Ureter (tissue), 1 donor: ENCODE data around the gene JAG2. TPM values are rescaled to one million over a fixed set of nuclear protein-coding genes. Genes with fewer than 3 reads are reported as not detected.
A peak's percentile ranks its signal among the peaks of the same experiment; 100 is the strongest.

ENCODE experiments used
- DNase-seq: peaks from one replicate; pipeline ENCODE4 v3.0.0-alpha.2; 2020; ENCODE audit warnings: low spot score
- total RNA-seq: library from RNA; stranded (reverse); gene quantifications from one replicate; pipeline ENCODE4 v1.2.4, GENCODE V29; 2023
- donor health status: DM: yes; HTN: yes; CAD: no.

JAG2 gene
- 42.2 TPM for total RNA-seq

DNA sequence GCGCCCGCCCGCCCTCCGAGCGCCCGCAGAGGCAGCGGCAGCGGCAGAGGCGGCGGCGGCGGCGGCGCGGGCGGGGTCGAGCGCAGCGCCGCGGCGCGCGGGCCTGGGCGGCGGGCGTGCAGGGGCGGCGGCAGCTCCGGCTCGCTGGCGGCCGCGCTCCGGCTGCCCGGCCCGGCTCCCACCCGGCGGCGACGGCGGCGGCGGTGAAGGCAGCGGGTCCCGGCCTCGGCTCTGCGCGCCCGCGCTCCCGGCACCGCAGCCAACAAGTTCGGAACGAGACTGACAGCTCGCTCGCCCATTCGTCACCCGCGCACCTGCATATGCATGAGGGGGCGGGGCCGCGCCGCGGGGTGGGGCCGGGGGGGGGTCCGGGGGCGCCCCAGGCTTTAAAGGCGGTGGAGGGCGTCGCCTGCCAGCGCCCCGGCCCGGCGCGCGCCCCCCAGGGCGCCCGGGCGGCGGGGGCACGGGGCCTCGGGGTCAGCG is at the start of gene JAG2:
Gene JAG2 (minus strand): TSS at position 281 of the 483 bp plus-strand sequence. CDS start 356 bp downstream, outside the sequence.
- no peak for DNase-seq

DNA sequence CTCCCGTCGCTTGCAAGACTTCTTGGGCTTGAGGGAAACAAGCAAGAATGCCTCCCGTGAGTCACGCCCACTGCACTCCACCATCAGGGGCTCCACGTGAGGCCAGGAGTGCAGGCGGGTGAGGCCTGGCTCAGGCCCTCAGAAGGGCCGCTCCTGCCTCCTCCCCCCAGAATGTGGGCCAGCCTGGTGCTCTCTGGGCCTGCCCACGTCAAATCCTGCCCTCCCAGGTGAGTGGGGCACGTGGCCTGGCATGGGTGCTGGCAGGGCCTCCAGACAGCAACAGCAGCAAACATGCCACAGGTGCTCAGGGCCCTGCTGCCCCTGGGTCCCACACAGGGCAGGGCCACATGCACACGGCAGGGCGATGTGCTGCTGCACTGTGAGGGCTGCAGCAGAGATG is 49.2 kb upstream of the JAG2 start:
- DNase-seq, result no peak

DNA sequence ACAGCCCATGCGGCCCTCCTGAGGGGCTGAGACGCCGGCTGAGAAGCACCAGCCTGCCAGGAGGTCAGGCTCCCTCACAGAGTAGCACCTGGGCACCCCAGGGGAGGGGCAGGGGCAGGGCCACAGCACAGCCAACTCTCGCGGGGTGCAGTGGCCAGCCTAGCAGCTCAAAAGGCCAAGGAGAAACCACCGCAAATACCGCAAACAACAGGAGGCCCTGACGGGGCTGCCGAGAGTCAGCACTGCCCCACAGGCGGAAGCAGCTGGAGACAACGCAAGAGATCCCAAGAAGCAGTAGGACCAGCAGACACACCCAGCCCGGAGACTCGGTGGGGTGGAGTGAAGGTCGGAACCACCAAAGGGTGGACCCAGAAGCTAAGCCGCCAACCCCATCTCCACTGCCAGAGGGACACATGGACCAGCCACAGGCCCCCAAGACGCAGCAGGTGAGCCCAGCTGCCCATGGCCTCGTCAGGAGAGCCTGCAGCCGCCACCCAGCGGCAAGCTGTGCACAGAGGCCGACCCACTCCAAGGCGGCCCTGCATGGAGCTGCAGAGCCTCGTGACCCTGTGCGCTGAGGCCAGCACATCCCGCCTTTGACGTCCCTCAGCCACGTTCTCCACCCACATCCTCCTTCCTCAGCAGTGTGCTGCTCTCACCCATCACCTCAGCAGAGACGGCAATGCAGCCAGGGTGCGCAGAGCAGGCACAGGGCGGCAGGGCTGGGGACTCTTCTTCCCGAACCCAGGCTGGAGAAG is 48.1 kb upstream of the JAG2 start:
- no peak for DNase-seq

DNA sequence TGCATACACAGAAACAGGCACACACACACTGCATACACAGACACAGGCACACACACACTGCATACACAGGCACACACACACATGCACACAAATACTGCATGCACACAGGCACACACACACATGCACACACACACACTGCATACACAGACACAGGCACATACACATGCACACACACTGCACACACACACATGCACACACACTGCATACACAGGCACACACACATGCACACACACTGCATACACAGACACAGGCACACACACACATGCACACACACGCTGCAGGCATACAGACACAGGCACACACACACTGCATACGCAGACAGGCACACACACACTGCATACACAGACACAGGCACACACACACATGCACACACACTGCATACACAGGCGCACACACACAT is 47.0 kb upstream of the JAG2 start:
- DNase-seq, result no peak

DNA sequence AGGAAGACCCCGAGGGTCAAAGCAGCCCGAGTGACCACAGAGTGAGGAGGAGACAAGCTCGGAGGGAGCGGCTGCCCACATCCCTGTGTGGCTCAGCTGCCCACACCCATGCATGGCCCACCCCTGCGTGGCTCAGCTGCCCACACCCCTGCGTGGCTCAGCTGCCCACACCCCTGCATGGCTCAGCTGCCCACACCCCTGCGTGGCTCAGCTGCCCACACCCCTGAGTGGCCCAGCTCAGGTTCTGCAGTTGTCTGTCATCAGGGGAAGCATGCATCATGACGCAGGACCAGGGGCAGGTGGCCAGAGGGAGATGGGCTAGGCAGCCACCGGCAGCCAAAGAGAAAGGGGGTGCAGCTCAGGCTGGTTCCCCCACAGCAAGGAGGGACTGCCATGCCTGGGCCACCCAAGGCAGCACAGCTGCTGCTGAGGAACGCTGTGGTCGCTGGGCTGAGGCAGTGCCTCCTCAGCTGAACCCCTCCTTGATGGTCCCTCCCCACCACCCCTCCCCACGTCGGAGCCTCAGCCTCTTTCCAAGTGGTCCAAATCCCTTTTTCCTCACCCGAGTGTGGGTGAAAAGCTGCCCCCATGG is 45.8 kb upstream of the JAG2 start:
- DNase-seq, result no peak

DNA sequence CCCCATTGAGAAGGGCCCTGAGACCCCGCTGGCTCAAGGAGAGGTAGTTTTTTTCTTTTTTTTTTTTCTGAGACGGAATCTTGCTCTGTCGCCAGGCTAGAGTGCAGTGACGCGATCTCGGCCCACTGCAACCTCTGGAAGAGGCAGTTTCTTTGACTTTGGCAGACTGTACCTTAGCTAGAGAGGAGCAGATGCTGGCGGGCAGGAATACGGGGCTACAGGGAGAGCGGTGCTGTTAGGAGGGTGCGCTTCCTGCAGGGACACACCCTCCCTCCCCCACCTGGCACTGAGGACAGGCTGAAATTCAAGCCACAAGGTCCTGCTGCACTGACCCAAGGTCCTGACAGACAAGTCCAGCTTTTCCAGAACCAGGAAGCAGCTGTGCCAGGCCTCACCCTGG is 44.8 kb upstream of the JAG2 start:
- DNase-seq, result no peak

DNA sequence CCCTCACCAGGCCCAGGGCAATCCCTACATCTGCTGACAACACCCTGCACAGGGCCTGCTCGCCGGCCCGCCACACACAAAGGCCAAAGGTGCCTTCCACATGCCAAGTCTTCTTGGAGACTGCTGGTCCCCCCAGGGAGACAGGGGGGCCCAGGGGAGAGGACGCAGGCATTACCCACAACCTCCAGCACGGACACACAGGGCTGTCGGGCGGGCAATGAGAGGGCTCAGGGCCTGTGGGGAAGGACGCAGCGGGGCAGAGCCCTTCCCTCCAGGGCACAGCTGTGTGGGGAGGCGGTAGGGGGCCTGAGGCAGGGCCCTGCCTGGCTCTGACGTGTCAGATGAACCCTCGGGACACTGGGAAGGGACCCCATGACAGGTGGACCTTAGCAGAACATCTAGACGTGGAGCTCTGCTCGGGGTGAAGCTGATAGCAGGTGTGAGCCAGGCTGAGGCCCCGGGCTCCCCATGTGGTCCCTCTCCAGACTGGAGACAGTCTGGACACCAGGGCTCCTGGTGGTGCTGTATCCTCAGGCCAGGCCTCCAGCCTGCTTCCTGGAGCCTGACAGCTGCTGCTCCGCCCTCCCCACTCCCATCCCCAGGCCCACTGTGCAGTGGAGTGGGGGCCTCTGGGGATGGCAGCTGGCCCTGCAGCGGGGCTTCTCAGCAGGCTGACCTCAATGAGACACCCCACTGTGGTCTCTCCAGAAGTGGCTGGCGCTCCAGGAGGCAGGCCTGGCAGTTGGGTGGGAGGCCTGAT is 44.1 kb upstream of the JAG2 start:
- no peak for DNase-seq

DNA sequence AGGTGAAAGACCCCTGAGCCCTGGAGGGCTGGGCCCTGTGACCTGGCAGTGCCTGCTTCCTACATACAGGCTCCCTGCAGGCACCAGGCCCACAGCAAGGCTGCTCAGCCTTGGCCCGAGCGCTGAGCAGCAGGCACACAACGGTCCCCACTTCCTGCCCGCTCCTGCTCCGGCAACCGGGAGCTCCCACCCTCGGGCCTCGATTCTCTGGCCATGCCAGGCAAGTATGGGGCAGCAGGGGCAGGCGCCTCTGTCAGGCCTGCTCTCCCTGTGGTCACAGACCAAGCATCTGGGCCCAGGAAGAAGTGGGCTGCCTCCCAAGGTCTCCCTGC is 43.1 kb upstream of the JAG2 start:
- no peak for DNase-seq

DNA sequence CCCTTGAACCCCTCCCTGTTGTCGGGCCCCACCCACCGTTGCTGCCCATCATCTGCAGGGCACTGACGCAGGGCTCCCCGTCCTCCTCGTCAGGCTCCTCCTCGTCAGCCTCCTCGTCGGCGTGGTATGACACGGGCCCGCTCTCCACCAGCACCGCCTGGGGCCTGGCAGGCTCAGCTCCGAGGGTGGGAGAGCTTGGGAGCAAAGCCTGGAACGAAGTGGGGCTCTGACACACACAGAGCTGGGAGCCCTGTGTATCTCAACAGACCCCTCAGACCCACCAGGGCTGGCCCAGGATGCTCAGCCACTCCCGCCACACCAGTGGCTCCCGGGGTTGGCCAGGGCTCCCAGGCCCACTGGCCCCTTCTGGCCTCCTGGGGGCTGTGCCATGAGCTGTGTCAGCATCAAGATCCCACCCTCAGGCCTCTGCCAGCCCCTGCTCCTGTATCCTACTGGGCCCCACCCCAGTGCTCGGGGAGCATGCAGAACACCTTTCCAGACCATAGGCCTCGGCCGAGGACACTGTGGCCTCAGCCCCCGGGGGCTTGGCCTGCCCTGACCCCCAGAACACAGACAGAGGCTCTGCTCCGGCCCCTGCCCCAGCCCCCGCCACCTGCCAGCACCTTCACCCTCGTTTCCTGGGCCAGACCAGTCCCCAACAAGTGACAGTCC is 42.6 kb upstream of the JAG2 start:
- DNase-seq, result no peak

DNA sequence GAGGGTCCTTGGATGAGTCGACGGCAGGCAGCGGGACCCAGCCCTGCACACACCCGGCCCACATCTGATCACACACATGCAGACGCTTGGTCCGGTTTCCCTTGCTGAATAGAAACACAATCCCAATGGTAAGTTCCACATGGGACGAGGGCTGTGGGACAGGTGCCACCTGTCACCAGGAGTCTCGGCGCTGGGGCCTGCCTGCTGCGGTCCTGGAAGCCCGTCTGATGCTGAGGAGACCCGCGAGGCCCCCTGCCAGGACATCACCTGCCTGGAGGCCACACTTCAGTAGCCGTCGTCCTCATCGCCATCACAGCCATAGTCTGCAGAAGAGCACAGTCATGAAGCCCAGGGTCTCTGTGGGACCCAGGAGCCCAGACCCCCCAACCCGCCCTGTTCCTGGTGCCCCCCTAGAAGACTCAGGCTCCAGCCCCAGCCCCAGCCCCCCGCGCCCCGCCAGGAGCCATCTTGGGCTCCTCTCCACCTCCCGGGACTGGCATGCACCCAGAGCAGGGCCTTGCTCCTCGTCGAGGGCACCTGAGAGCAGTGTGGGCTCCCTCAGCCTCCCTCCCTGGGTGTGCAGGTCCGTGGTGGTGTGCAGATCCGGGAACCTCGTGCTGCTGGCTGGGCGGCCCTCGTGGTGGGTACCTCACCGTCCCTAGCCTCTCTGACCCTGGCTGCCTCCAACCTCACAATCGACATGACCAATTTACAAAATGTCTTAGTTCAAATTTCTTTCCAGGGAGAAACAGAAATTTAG is 41.9 kb upstream of the JAG2 start:
- no peak for DNase-seq

DNA sequence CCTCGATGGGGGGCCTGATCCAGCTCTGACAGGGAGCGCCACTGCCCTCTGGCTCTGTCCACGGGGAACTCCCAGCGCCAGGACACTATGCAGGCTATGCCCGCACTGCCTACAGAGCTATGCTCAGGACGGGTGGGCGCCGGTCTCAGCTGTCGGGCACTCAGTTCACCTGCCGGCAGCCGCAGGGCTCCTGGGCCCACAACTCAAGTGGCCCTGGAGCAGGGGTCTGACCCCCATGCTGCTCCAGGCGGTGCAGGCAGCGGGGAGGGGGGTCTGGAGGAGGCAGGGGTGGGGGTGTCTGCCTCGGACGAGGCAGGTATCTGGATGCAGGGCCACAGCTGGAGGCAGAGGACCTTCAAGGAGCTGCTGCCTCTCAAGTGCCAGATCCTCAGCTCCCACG is 41.1 kb upstream of the JAG2 start:
- DNase-seq, result no peak

DNA sequence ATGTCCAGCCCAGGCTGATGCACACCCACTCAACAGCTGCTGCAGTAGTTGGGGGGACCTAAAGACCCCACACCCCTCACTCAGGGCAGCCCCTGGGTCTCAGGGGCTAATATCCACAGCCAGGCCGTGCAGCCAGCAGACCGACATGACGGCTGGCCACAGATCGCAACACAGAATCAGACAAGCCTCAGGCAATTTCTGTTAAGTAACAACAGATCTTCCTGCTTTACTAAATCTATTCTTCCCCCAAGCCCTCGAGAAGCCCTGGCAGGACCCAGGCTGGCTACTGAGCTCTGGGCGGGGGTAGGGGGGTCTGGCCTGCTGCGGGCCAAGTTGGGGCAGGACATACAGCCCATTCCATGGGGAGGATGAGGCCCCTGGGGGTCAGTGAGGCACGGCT is 40.5 kb upstream of the JAG2 start:
- DNase-seq, result no peak

DNA sequence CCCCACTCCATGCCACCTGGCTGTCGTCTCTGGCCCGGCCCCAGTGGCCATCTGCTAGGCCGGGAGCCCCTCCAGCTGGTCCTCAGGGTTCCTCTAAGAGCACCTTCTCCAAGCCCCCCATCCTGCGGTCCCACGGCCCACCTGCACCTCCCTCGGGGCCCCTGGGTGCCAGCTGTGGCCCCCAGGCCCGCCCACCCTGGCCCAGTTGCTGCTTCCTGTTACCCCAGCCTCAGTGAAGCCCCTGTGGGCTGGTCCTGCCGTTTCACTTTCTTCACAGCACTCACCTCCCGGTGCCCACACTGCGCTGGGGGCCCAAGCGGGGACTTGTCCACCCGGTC is 40.1 kb upstream of the JAG2 start:
- DNase-seq, result no peak

DNA sequence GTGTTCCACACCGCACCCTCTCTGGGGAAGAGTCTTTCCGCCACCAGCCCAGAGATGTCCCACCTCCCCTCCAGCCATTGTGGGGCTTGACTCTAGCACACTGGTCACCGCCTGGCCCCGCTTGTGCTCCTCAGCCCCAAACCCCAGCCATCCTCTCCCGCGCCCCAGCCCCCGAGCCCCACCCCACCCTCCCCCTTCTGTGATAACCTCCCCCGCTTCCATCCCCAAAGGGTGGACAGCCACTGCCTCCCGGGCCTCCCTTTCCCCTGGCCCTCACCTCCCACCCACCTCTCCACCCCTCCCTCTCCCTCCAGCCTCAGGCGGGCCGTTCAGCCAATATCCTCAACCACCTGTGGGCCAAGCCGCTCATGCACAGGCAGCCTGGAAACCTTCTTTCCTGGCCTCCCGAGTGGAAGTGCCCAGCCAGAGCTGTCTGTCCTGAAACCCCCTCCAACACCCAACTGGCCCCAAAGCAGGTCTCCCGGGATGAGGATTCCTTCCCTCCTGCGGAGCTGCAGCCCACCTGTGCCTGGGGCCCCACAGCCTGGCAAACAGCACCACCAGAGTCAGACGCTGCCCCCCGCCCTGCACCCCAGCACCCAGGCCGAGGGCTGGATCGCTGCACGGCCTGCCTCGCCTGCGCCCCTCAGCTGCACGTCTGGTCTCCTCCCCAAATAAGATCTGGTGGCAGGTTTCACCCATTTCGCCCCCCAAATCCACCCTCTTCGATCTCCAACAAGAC is 39.6 kb upstream of the JAG2 start:
- DNase-seq, result no peak

DNA sequence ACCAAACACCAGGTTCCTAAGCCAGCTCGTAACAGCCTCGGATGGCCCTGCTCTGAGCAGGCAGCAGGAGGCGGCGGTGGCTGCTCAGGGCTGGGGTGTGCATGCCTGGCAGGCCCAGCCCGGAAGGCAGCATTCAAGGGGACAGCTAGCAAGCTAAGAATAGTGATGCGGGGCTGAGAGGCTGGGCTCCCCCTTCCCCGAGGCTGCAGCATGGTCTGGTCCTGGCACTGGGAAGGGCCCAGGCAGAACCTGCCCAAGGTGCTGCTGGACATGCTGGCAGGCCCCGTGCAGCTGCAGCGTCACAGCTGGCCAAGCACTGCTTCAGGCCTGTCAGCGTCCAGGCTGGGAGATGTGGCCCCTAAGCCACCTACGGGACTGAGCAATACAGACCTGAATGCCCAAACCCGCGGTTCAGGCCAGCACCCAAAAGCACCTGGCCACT is 38.9 kb upstream of the JAG2 start:
- DNase-seq, result no peak

DNA sequence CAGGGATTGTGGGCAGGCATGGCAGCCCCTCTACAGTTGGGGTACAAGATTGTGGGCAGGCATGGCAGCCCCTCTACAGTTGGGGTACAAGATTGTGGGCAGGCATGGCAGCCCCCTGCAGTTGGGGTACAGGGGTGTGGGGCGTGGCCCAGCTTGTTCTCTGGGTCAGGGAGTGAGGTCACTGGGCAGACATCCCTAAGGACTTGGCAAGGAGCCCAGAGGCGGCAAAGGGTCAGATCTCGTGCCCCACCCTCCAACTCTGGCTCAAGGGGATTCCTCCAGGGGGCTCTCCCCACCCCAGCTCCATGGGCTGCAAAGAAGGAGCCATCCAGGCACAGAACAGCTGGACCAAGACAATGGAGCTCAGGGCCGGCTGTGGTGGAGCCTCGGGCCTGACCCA is 38.3 kb upstream of the JAG2 start:
- DNase-seq, result no peak

DNA sequence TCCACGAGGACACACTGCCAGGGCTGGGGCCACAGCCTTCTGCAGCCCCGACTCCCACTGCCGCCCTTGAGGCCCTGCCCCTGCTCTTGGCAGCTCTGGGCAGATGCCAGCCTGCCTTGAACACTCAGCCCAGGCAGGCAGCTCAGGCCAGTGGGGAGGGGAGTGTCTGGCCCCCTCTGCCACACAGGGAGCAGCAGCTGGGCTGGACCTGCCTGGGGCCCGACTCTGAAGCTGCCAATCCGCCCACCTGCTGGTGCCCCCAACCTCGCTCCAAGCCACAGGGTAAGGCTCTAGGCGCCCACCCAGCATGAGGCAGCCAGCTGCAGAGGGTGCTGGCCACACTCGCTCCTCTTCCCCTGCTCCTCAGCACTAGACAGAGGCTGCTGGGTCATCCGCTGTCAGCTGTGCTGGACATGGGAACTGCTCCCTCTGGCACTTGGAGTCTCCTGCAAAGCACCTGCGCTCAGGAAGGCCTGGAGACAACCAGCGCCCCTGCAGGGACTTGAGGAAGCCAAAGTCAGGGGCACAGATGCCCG is 37.2 kb upstream of the JAG2 start:
- DNase-seq, result no peak

DNA sequence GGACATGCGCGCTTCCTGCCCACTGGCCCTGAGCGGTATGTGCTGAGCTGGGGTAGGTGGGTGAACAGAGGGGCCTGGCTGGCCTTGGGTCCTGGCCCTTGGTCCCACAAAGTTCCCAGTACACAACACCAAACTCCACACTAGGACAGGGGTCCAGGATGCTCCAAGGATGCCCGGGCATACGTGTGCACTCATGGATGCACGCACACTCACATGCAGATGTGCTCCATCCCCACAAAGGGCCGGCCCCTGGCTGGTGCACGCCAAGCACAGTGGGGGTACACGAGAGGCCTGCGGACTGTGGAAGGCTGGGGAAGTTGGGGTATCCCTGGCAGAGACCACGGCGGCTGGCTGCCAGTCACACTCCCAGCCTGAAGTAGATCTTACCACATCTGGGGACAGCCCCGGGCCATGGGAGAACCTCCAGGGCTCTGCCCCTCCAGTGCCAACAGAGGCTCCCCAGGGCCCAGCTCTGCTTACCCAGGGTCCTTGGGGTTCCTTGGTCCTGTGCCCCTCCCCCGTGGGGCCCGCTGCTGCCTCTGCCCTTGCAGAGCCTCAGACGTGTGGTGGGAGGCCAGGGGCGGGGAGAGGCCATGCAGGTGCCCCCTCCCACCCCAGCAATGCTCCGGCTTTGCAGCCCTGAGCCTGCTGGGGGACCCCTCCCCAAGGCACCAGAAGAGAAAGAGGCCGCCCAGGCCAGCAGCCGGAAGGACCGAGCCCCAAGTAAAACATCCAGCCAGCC is 36.5 kb upstream of the JAG2 start:
- DNase-seq, result no peak

DNA sequence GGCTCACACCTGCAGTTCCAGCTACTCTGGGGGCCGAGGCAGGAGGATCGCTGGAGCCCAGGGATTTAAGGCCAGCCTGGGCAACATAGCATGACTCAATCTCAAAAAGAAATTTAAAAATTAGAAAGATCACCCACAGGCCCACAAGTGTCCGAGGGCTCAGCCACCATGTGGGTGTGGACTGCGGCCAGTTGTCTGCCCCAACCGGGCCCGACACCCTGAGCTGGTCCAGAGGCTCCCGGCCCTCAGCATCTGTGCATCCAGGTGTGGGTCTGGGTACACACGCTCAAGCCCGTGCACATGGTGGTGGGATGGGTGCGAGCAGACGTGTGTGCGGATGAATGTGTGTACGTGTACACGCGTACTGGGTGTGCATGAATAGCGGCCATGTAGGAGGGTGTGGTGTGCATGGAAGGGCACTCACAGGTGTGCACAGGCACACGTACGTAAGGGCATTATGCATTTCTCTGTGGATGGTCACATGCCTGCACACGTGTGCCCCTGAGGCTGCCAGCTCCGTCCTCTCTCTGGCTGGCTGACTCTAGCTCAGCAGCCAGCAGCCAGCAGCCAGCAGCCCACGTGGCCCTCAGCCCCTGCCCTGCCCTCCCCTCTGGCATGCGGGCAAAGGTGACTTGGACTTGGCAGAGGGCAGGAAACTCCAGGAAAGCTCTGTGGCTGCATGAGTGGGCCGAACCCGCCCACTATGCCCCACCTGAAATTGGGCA is 35.8 kb upstream of the JAG2 start:
- peak; percentile 81 for DNase-seq
